H1 (cell line): Measurements from ENCODE around the gene KRIT1. TPM values are rescaled to one million over a fixed set of nuclear protein-coding genes. Genes with fewer than 3 reads are reported as not detected.

Source experiments
- polyA plus RNA-seq, 7 experiments: library from polyadenylated mRNA; depleted of rRNA in 3 of 7; stranded (reverse) in 5 of 7; unstranded in 2 of 7; fragments of >200 nt in 5 of 7; fragments of 200-250 nt in 2 of 7; gene quantifications; 1 replicate in 5 of 7; 2 replicates in 1 of 7; 4 replicates in 1 of 7; pipeline versions ENCODE4 v1.2.1 to v1.2.3, GENCODE V29; 2011 to 2013; ENCODE audit warnings: missing spikeins in 2 of 7, mixed read lengths in 2 of 7
- total RNA-seq: library from RNA; stranded (reverse); fragmentation: NEBNext Ultra II Directional; extraction: Animal tissue kit (Norgen Biotek cat#: 25700); gene quantifications from 2 replicates; pipeline ENCODE4 v1.2.1, GENCODE V29; 2021
- TF ChIP-seq, protein P1 (sequence below): fragments of 300-600 bp; sonication (generic); IDR thresholded peaks from 2 replicates; pipeline ENCODE4 v1.7.1; 2012; ENCODE audit warnings: low read length, moderate library complexity, mild to moderate bottlenecking, inconsistent platforms; ENCODE audit not compliant: insufficient replicate concordance

Gene KRIT1
- total and polyA plus RNA-seq, 2 of the 8 experiments (the other 6 are each of a cell fraction or from before 2014, with no cell fraction given): 14.3 to 28.8 TPM

- TF ChIP-seq, protein P1, sequence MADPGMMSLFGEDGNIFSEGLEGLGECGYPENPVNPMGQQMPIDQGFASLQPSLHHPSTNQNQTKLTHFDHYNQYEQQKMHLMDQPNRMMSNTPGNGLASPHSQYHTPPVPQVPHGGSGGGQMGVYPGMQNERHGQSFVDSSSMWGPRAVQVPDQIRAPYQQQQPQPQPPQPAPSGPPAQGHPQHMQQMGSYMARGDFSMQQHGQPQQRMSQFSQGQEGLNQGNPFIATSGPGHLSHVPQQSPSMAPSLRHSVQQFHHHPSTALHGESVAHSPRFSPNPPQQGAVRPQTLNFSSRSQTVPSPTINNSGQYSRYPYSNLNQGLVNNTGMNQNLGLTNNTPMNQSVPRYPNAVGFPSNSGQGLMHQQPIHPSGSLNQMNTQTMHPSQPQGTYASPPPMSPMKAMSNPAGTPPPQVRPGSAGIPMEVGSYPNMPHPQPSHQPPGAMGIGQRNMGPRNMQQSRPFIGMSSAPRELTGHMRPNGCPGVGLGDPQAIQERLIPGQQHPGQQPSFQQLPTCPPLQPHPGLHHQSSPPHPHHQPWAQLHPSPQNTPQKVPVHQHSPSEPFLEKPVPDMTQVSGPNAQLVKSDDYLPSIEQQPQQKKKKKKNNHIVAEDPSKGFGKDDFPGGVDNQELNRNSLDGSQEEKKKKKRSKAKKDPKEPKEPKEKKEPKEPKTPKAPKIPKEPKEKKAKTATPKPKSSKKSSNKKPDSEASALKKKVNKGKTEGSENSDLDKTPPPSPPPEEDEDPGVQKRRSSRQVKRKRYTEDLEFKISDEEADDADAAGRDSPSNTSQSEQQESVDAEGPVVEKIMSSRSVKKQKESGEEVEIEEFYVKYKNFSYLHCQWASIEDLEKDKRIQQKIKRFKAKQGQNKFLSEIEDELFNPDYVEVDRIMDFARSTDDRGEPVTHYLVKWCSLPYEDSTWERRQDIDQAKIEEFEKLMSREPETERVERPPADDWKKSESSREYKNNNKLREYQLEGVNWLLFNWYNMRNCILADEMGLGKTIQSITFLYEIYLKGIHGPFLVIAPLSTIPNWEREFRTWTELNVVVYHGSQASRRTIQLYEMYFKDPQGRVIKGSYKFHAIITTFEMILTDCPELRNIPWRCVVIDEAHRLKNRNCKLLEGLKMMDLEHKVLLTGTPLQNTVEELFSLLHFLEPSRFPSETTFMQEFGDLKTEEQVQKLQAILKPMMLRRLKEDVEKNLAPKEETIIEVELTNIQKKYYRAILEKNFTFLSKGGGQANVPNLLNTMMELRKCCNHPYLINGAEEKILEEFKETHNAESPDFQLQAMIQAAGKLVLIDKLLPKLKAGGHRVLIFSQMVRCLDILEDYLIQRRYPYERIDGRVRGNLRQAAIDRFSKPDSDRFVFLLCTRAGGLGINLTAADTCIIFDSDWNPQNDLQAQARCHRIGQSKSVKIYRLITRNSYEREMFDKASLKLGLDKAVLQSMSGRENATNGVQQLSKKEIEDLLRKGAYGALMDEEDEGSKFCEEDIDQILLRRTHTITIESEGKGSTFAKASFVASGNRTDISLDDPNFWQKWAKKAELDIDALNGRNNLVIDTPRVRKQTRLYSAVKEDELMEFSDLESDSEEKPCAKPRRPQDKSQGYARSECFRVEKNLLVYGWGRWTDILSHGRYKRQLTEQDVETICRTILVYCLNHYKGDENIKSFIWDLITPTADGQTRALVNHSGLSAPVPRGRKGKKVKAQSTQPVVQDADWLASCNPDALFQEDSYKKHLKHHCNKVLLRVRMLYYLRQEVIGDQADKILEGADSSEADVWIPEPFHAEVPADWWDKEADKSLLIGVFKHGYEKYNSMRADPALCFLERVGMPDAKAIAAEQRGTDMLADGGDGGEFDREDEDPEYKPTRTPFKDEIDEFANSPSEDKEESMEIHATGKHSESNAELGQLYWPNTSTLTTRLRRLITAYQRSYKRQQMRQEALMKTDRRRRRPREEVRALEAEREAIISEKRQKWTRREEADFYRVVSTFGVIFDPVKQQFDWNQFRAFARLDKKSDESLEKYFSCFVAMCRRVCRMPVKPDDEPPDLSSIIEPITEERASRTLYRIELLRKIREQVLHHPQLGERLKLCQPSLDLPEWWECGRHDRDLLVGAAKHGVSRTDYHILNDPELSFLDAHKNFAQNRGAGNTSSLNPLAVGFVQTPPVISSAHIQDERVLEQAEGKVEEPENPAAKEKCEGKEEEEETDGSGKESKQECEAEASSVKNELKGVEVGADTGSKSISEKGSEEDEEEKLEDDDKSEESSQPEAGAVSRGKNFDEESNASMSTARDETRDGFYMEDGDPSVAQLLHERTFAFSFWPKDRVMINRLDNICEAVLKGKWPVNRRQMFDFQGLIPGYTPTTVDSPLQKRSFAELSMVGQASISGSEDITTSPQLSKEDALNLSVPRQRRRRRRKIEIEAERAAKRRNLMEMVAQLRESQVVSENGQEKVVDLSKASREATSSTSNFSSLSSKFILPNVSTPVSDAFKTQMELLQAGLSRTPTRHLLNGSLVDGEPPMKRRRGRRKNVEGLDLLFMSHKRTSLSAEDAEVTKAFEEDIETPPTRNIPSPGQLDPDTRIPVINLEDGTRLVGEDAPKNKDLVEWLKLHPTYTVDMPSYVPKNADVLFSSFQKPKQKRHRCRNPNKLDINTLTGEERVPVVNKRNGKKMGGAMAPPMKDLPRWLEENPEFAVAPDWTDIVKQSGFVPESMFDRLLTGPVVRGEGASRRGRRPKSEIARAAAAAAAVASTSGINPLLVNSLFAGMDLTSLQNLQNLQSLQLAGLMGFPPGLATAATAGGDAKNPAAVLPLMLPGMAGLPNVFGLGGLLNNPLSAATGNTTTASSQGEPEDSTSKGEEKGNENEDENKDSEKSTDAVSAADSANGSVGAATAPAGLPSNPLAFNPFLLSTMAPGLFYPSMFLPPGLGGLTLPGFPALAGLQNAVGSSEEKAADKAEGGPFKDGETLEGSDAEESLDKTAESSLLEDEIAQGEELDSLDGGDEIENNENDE: no peak
Measured at GRCh38 chr7:92250603-92251002, 4.9 kb upstream of the KRIT1 start (continued).
